Fibroblast of lung (primary cell): ENCODE results near the gene COL27A1. TPM values are rescaled to one million over a fixed set of nuclear protein-coding genes. Genes with fewer than 3 reads are reported as not detected.

ENCODE experiments used
- DNase-seq, 2 donors: peaks; one replicate each; pipeline versions ENCODE4 v3.0.0 to v3.0.0-alpha.2; 2010; ENCODE audit warnings: low read depth in 2 of 2
- H2AFZ ChIP-seq: 2 replicates; pipeline ENCODE4 v1.5.1; 2012; ENCODE audit warnings: low read length, control low read depth, inconsistent platforms
- H3K27ac ChIP-seq: 2 replicates; pipeline ENCODE4 v1.5.1; 2011; ENCODE audit warnings: low read length, control low read depth; ENCODE audit not compliant: insufficient read depth
- H3K27me3 ChIP-seq: 2 replicates; pipeline ENCODE4 v1.5.1; 2011; ENCODE audit warnings: mild to moderate bottlenecking, low read length; ENCODE audit not compliant: control insufficient read depth, insufficient read depth
- H3K36me3 ChIP-seq: 2 replicates; pipeline ENCODE4 v1.5.1; 2011; ENCODE audit warnings: low read length; ENCODE audit not compliant: control insufficient read depth, insufficient read depth
- H3K4me1 ChIP-seq: 2 replicates; pipeline ENCODE4 v1.5.1; 2011; ENCODE audit warnings: low read length; ENCODE audit not compliant: control insufficient read depth, insufficient read depth; ENCODE audit errors: extremely low read depth
- H3K4me2 ChIP-seq: 2 replicates; pipeline ENCODE4 v1.5.1; 2011; ENCODE audit warnings: low read length, control low read depth; ENCODE audit not compliant: insufficient read depth; ENCODE audit errors: extremely low read depth
- H3K4me3 ChIP-seq, 4 experiments: fragments of 200-600 bp in 1 of 4; sonication (generic) in 1 of 4; replicated peaks in 1 of 4; 2 replicates each; pipeline ENCODE4 v1.5.1; 2011 to 2016; ENCODE audit warnings: low read length in 4 of 4, low read depth in 3 of 4, mild to moderate bottlenecking in 3 of 4, control low read depth in 2 of 4, inconsistent platforms in 1 of 4, mixed read lengths in 1 of 4; ENCODE audit not compliant: insufficient read depth in 1 of 4; ENCODE audit errors: control extremely low read depth in 1 of 4
- H3K79me2 ChIP-seq: 2 replicates; pipeline ENCODE4 v1.5.1; 2012; ENCODE audit warnings: mild to moderate bottlenecking, low read length, inconsistent platforms; ENCODE audit not compliant: control insufficient read depth, insufficient read depth
- H3K9ac ChIP-seq: 2 replicates; pipeline ENCODE4 v1.5.1; 2011; ENCODE audit warnings: mild to moderate bottlenecking, low read length, control low read depth; ENCODE audit not compliant: insufficient read depth
- H3K9me3 ChIP-seq: 2 replicates; pipeline ENCODE4 v1.5.1; 2012; ENCODE audit warnings: low read depth, low read length; ENCODE audit not compliant: control insufficient read depth, insufficient read depth
- H4K20me1 ChIP-seq: 2 replicates; pipeline ENCODE4 v1.5.1; 2011; ENCODE audit warnings: low read length; ENCODE audit not compliant: control insufficient read depth, insufficient read depth; ENCODE audit errors: extremely low read depth
- CTCF ChIP-seq, 2 donors: IDR thresholded peaks in 1 of 2; conservative IDR thresholded peaks in 1 of 2; 1 replicate in 1 of 2; 2 replicates in 1 of 2; pipeline ENCODE4 v1.5.1; 2011 to 2012; ENCODE audit warnings: low read length in 2 of 2, control low read depth in 1 of 2, inconsistent platforms in 1 of 2, low read depth in 1 of 2, mild to moderate bottlenecking in 1 of 2
- EZH2 ChIP-seq: IDR thresholded peaks from 2 replicates; pipeline ENCODE4 v1.5.1; 2012; ENCODE audit warnings: low read length, control low read depth, mild to moderate bottlenecking; ENCODE audit errors: missing control alignments
- polyA plus RNA-seq, 2 donors: library from polyadenylated mRNA; depleted of rRNA in 1 of 2; stranded (reverse) in 1 of 2; unstranded in 1 of 2; fragments of >200 nt; gene quantifications; 2 replicates each; pipeline ENCODE4 v1.2.1, GENCODE V29; 2011 to 2012; ENCODE audit warnings: missing spikeins in 1 of 2
- total RNA-seq: library from RNA; depleted of rRNA; stranded (reverse); fragments of >200 nt; gene quantifications from 2 replicates; pipeline ENCODE4 v1.2.1, GENCODE V29; 2014

COL27A1 gene
- total and polyA plus RNA-seq, 2 donors (not counting 1 experiment from before 2014, with no cell fraction given), result 2.4 to 5.4 TPM

DNA sequence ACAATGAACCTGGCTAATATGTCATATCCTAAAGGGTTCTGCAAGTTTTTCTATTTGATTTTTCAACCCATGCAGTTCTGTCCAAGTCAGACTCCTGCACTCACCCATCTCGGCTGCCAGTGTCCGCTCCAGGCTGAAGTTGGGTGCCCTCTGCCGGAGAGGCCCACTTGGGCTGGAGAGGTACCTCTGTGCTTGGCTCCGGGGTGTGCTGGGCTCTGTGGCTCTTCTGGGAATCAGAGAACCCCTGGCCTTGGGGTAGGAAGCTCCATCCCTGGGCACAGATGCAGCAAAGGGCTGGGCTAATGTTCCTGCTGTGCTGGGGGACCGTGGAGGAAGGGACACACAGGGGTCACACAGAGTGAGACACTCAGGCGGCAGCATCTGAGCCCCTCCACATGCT lies 200.5 kb downstream of the COL27A1 start:
- no peak for DNase-seq
- TF ChIP-seq EZH2 (no peak), CTCF (conservative IDR thresholded peaks at IDR 0.05 in 1 of 2, IDR thresholded peaks at IDR 0.05 in 1 of 2; ENCODE audit: low read depth in 1 of 2, low read length in 2 of 2) (no peak)
- Histone ChIP-seq H3K4me1 (no peaks in the 10 kb centered on the region), H3K4me3 (no peak overlapping the region), H3K36me3 (peaks cover 16% of the 10 kb centered on the region), H3K9ac (no peak overlapping the region), H3K27me3 (no peaks in the 10 kb centered on the region), H4K20me1 (no peaks in the 10 kb centered on the region), H3K9me3 (no peaks in the 10 kb centered on the region), H2AFZ (no peak overlapping the region), H3K79me2 (no peaks in the 10 kb centered on the region), H3K27ac (no peak overlapping the region), H3K4me2 (no peak overlapping the region)

DNA sequence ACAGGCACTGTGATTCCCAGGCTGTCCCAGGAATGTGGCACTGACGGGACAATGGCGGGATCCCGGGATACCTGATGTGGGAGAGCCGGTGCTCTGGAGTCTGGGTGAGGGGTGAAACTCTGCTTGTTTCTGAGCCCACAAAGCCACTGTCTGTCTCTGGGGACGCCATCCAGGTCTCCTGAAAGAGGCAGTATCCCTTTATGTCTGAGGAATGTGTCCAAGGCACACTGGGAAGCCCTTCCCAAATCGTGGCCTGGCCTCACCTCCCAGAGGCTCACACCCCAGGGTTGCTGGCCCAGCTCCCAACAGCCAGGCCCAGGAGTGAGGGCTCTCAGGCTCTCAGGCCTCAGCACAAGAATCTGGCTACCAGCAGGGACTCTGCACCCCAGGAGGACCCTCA lies 201.5 kb downstream of the COL27A1 start:
- Histone ChIP-seq H3K4me1 (no peaks in the 10 kb centered on the region), H3K9me3 (no peaks in the 10 kb centered on the region), H4K20me1 (no peaks in the 10 kb centered on the region), H3K4me3 (no peak overlapping the region), H3K27ac (no peak overlapping the region), H3K79me2 (no peaks in the 10 kb centered on the region), H2AFZ (no peak overlapping the region), H3K27me3 (no peaks in the 10 kb centered on the region), H3K4me2 (no peak overlapping the region), H3K36me3 (peaks cover 21% of the 10 kb centered on the region), H3K9ac (no peak overlapping the region)
- TF ChIP-seq CTCF (conservative IDR thresholded peaks at IDR 0.05 in 1 of 2, IDR thresholded peaks at IDR 0.05 in 1 of 2; ENCODE audit: low read depth in 1 of 2, low read length in 2 of 2) (no peak), EZH2 (no peak)
- no peak for DNase-seq

DNA sequence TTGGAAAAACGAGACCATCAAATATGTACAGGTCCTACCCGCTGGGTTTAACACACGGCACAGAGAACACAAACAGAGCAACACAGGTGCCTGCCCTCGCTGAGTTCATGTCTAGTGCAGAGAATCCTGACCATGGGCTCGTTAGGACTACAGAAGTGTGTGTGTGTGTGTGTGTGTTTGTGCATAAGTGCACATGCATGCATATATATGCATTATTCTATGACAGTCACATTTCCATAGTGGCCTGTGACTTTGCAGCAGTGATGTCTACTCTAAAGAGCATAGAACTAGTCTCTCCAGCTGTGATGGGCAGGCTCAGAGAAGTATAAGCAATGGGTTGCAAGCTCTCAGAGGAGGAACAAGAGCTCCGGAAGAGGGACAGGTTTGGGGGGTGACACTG lies 202.0 kb downstream of the COL27A1 start:
- peaks cover 21% of the 10 kb centered on the region for H3K36me3 ChIP-seq
- H3K9me3 ChIP-seq, result no peaks in the 10 kb centered on the region
- H3K4me1 ChIP-seq, result no peaks in the 10 kb centered on the region
- no peaks in the 10 kb centered on the region for H3K79me2 ChIP-seq
- H3K27ac ChIP-seq, result no peak overlapping the region
- DNase-seq, result no peak
- no peak overlapping the region for H3K4me3 ChIP-seq
- no peak overlapping the region for H3K9ac ChIP-seq
- H2AFZ ChIP-seq, result no peak overlapping the region
- no peaks in the 10 kb centered on the region for H3K27me3 ChIP-seq
- H3K4me2 ChIP-seq, result no peak overlapping the region
- TF ChIP-seq CTCF (conservative IDR thresholded peaks at IDR 0.05 in 1 of 2, IDR thresholded peaks at IDR 0.05 in 1 of 2; ENCODE audit: low read depth in 1 of 2, low read length in 2 of 2) (no peak), EZH2 (no peak)
- no peaks in the 10 kb centered on the region for H4K20me1 ChIP-seq
